Colonic mucosa (tissue), 4 donors: ENCODE measurements around the gene LGALS3BP. TPM values are rescaled to one million over a fixed set of nuclear protein-coding genes. Genes with fewer than 3 reads are reported as not detected.

Experiments
- DNase-seq: peaks from one replicate; pipeline ENCODE4 v3.0.0-alpha.2; 2020
- H3K27ac ChIP-seq: fragments of 200-600 bp; one replicate; pipeline ENCODE4 v1.8.0; 2021
- H3K27me3 ChIP-seq: fragments of 200-600 bp; one replicate; pipeline ENCODE4 v1.8.0; 2021
- H3K36me3 ChIP-seq: fragments of 200-600 bp; one replicate; pipeline ENCODE4 v1.8.0; 2021
- H3K4me1 ChIP-seq: fragments of 200-600 bp; one replicate; pipeline ENCODE4 v1.8.0; 2021; ENCODE audit warnings: mild to moderate bottlenecking
- H3K4me3 ChIP-seq: fragments of 200-600 bp; one replicate; pipeline ENCODE4 v1.8.0; 2021
- H3K9ac ChIP-seq, 2 donors: one replicate each; pipeline ENCODE4 v1.7.0; 2013; ENCODE audit warnings: control low read depth in 2 of 2, low read depth in 2 of 2, low read length in 2 of 2
- H3K9me3 ChIP-seq: fragments of 200-600 bp; one replicate; pipeline ENCODE4 v1.8.0; 2021
- intact Hi-C: fragments of 100-400 bp; cut with DNase I; formaldehyde crosslinking; loops from one replicate; pipeline ENCODE4 v1.14.1; 2022
- total RNA-seq, 2 donors: library from RNA; stranded (reverse); fragmentation: NEBNext Ultra II Directional in 1 of 2; extraction: Animal tissue kit (Norgen Biotek cat#: 25700) in 1 of 2; gene quantifications; one replicate each; pipeline ENCODE4 v1.2.1, GENCODE V29; 2021
- TF ChIP-seq, protein P1 (sequence below): fragments of 200-600 bp; IDR thresholded peaks from one replicate; pipeline ENCODE4 v1.8.0; 2022; ENCODE audit warnings: antibody characterized with exemption, mild to moderate bottlenecking
- donor health status: healthy.
- donor health status: DM: no; HTN: no; CAD: no.
- donor health status: DM: no; HTN: no; CAD: no.

The LGALS3BP gene
- total RNA-seq, 2 donors from 2014 or later: 635 to 674 TPM

DNA sequence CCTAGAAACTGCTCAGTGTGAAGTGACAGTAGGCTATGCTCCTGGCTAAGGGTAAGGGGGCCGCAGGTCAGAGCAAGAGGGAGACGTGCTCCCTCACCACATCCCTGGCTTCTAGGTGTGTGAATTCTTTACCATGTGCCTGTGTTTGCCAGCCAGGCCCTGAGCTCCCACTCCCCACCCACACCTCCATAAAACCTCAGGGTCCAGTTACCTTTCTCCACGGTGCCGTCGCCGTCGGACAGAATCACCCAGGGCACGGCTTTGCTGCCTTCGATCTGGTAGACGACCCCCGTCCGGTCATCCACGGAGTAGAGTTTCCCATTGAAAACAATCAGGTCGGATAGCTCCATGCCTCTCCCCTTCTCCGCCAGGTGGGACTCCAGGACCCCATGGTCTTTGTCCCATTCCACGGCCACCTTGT, 17.1 kb upstream of the LGALS3BP start:
- H3K36me3 ChIP-seq: peaks cover under 1% of the 10 kb centered on the region
- H3K27me3 ChIP-seq: no peaks in the 10 kb centered on the region
- intact Hi-C loops: no loop called here
- H3K9ac ChIP-seq: peak overlapping the region; percentile 26 to 88
- TF ChIP-seq, protein P1, sequence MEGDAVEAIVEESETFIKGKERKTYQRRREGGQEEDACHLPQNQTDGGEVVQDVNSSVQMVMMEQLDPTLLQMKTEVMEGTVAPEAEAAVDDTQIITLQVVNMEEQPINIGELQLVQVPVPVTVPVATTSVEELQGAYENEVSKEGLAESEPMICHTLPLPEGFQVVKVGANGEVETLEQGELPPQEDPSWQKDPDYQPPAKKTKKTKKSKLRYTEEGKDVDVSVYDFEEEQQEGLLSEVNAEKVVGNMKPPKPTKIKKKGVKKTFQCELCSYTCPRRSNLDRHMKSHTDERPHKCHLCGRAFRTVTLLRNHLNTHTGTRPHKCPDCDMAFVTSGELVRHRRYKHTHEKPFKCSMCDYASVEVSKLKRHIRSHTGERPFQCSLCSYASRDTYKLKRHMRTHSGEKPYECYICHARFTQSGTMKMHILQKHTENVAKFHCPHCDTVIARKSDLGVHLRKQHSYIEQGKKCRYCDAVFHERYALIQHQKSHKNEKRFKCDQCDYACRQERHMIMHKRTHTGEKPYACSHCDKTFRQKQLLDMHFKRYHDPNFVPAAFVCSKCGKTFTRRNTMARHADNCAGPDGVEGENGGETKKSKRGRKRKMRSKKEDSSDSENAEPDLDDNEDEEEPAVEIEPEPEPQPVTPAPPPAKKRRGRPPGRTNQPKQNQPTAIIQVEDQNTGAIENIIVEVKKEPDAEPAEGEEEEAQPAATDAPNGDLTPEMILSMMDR: no peak
- H3K4me1 ChIP-seq: peaks cover 44% of the 10 kb centered on the region
- H3K9me3 ChIP-seq: no peaks in the 10 kb centered on the region
- H3K27ac ChIP-seq: peak overlapping the region; percentile 87
- peak; percentile 30 for DNase-seq
- no peak overlapping the region for H3K4me3 ChIP-seq

DNA sequence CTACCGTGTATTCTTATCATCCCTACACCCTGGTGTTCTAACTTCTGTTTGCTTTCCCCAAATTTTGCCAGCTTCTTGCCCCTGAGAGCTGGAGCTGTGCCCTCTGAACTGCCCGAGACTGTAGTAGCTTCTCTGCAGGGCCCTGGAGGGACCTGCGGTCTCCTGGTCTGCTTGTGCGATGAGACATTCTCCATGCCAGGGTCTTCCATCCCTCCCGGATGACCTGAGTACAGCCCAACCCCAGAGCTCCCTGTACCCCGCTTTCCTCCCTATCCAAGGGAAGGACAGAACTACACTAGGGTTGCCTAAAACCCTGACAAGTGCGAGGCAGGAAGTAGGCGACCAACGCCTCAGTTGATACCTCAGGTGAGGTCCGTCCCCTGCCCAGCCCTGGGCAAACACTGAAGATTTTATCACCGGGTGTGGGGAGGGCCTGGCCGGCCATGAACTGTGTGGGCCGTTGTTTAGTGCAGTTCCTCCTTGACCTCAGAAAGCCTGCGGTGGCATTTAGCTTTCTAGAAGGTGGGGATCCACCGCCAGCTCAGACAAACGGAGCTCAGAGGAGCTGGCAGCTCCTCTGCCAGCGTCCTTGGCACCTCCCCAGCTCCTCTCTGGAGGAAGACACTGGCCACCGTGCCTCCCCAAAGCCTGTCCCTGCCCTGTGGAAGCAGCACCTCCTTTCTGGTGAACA, 16.2 kb upstream of the LGALS3BP start:
- H3K4me3 ChIP-seq: no peak overlapping the region
- H3K27me3 ChIP-seq: no peaks in the 10 kb centered on the region
- no peaks in the 10 kb centered on the region for H3K9me3 ChIP-seq
- peak overlapping the region in 1 of 2 donors; percentile 88 for H3K9ac ChIP-seq
- TF ChIP-seq, protein P1: no peak
- intact Hi-C loops: no loop called here
- H3K4me1 ChIP-seq: peaks cover 37% of the 10 kb centered on the region
- H3K27ac ChIP-seq: peak overlapping the region; percentile 87
- peaks cover 8% of the 10 kb centered on the region for H3K36me3 ChIP-seq
- DNase-seq: peak; percentile 92

DNA sequence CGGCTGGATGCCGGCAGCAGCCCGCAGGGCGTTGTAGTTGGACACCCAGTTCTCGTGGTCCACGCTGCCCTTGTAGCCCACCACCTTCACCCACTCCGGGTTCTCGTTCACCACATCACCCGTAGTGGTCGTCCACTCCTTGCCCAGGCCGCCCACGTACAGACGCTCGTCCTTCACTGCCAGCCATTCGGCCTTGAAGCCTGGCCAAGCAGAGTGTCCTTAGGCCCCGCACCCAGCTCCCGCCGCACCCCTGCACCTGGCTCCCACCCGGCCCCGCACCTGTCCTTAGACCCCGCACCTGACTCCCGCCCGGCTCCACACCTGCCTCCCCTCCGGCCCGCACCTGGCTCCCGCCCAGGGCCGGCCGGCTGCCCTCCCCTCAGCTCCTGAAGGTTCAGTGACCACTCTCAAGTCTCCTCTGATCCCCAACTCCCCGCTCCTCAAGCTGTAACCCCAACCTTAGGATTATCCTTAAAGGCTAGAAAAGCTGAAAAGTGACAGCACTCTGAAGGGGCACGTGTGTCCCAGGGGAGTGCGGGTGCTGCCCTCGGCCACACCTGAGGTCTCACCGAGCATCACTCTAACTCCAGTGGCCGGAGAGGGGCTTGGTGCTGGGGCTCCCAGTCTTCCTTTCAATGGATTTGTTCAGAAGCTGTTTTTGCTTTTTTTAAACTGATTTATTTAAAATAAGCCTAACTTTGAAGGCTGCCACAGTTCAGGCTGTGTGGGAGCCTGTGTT, 15.5 kb upstream of the LGALS3BP start:
- peak overlapping the region; percentile 87 for H3K27ac ChIP-seq
- TF ChIP-seq, protein P1: no peak
- H3K9me3 ChIP-seq: no peaks in the 10 kb centered on the region
- intact Hi-C loops: no loop called here
- peak overlapping the region; percentile 39 to 88 for H3K9ac ChIP-seq
- DNase-seq: peak; percentile 25
- no peaks in the 10 kb centered on the region for H3K27me3 ChIP-seq
- H3K4me1 ChIP-seq: peaks cover 33% of the 10 kb centered on the region
- H3K36me3 ChIP-seq: peaks cover 8% of the 10 kb centered on the region
- no peak overlapping the region for H3K4me3 ChIP-seq

DNA sequence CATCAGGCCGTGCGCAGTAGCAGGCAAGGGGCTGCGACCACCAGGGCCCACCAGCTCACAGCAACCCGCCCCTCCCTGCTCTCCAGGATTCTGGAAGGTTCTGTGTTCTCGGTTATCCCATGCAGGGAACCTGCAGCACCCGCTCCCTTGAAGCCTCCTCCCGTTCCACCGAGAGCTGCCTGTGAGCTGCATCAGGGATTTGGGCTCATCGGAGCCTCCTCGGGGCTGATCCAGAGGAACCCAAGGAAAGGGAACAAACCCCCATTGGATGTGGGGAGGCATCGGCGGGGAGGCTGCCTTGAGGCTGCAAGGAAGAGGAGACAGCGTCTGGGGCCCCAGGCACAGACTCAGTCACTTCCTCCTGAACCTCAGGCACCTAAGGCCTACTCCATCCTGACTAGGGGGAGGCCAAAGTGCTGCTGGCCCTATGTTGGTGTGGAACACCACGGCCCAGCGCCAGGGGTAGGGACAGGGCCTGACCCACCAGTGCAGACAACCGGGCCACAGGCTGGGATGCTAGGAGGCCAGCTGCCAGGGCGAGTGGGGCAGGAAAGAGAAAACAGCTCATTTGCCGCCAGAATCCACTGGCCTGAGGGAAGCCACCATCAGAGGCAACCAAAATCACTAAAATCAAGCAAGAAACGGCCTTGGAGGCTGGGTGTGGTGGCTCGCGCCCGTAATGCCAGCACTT, 14.4 kb upstream of the LGALS3BP start:
- DNase-seq: no peak
- peak overlapping the region; percentile 87 for H3K27ac ChIP-seq
- TF ChIP-seq, protein P1: no peak
- peak overlapping the region in 1 of 2 donors; percentile 88 for H3K9ac ChIP-seq
- H3K4me1 ChIP-seq: peaks cover 29% of the 10 kb centered on the region
- H3K36me3 ChIP-seq: peaks cover 8% of the 10 kb centered on the region
- no peak overlapping the region for H3K4me3 ChIP-seq
- H3K27me3 ChIP-seq: no peaks in the 10 kb centered on the region
- no peaks in the 10 kb centered on the region for H3K9me3 ChIP-seq
- intact Hi-C loops: loop anchor here (2.0 kb wide), 1 partner anchor 49 kb away; no protein-coding TSS in a partner anchor

DNA sequence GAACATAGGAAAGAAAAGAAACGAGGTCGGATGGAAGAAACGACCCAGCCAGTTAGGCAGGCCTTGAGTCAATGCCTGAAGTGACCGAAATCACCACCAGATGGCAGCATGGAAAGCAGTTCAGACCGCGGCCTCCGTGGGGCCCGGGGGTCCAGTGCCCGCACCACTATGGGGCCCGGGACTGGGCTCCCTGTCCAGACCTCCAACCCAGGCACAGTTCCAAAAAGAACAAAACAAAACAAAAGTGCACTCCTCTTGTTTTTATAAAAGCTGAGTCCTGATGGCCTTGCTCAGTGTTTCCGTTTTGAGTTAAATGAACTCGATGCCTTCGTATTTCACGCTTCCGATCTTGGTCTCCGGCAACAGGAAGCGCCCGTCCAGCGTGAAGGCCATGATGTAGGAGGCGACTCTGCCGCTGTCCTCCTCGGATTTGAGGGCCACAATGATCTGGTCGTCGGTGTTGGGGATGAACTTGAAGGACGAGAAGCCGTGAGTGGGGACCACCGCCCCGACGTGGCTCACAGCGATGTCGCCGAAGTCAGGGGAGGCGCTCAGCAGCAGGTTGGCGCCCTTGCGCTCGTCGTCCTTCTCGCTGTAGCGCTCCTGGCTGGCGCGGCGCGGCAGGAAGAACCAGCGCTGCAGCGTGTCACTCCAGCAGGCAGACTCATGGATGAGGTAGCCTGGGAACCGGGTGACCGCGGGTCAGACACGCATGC, 13.7 kb upstream of the LGALS3BP start:
- DNase-seq: peak; percentile 79
- Histone ChIP-seq H3K27ac (no peak overlapping the region), H3K9me3 (no peaks in the 10 kb centered on the region), H3K4me1 (peaks cover 25% of the 10 kb centered on the region), H3K36me3 (peaks cover 8% of the 10 kb centered on the region), H3K27me3 (no peaks in the 10 kb centered on the region), H3K4me3 (no peak overlapping the region), H3K9ac (peak overlapping the region in 1 of 2 donors; percentile 88)
- intact Hi-C loops: loop anchor here (2.0 kb wide), 1 partner anchor 49 kb away; no protein-coding TSS in a partner anchor
- TF ChIP-seq, protein P1: peak; percentile 77
